LNCaP clone FGC (cell line): ENCODE data around the gene TMCC3.

Source experiments
- DNase-seq: peaks from one replicate; pipeline ENCODE4 v3.0.0-alpha.2; 2011; ENCODE audit warnings: low read depth
- H3K4me3 ChIP-seq: 2 replicates; pipeline ENCODE4 v1.5.1; 2011; ENCODE audit warnings: mild to moderate bottlenecking, low read depth, low read length, control low read depth
- CTCF ChIP-seq: IDR thresholded peaks from 2 replicates; pipeline ENCODE4 v1.5.1; 2012; ENCODE audit warnings: mild to moderate bottlenecking; ENCODE audit not compliant: control insufficient read depth, insufficient read depth; ENCODE audit errors: extremely low read depth

TMCC3 gene

GRCh38 chr12:94689646-94690036, 39.3 kb upstream of the TMCC3 start:
- no peak overlapping the region for H3K4me3 ChIP-seq
- no peak for DNase-seq
- no peak for TF ChIP-seq CTCF

GRCh38 chr12:94689002-94689645, 38.8 kb upstream of the TMCC3 start:
- TF ChIP-seq CTCF = no peak
- no peak for DNase-seq

GRCh38 chr12:94687891-94688290, 37.5 kb upstream of the TMCC3 start:
- DNase-seq = no peak
- TF ChIP-seq CTCF = no peak
- no peak overlapping the region for H3K4me3 ChIP-seq

More at GRCh38 chr12:94689002-94689645, 38.8 kb upstream of the TMCC3 start:
- H3K4me3 ChIP-seq = no peak overlapping the region

- no peak overlapping the region for H3K4me3 ChIP-seq
- no peak for DNase-seq
- TF ChIP-seq CTCF = no peak
Observed at GRCh38 chr12:94686834-94687628, 36.7 kb upstream of the TMCC3 start.

GRCh38 chr12:94684416-94685142, 34.2 kb upstream of the TMCC3 start:
- no peak for TF ChIP-seq CTCF

GRCh38 chr12:94679554-94680195, 29.3 kb upstream of the TMCC3 start:
- no peak overlapping the region for H3K4me3 ChIP-seq
- no peak for TF ChIP-seq CTCF
- DNase-seq = no peak

More at GRCh38 chr12:94684416-94685142, 34.2 kb upstream of the TMCC3 start:
- H3K4me3 ChIP-seq = no peak overlapping the region
- no peak for DNase-seq
